Mucosa of gallbladder (tissue), 1 donor: Measurements from ENCODE around the gene DGKK. TPM values are rescaled to one million over a fixed set of nuclear protein-coding genes. Genes with fewer than 3 reads are reported as not detected.

ENCODE experiments used
- DNase-seq: peaks from one replicate; pipeline ENCODE4 v3.0.0-alpha.2; 2020; ENCODE audit warnings: low spot score
- total RNA-seq: library from RNA; stranded (reverse); gene quantifications from one replicate; pipeline ENCODE4 v1.2.1, GENCODE V29; 2021
- donor health status: DM: no; HTN: no; CAD: no.

Gene DGKK, protein sequence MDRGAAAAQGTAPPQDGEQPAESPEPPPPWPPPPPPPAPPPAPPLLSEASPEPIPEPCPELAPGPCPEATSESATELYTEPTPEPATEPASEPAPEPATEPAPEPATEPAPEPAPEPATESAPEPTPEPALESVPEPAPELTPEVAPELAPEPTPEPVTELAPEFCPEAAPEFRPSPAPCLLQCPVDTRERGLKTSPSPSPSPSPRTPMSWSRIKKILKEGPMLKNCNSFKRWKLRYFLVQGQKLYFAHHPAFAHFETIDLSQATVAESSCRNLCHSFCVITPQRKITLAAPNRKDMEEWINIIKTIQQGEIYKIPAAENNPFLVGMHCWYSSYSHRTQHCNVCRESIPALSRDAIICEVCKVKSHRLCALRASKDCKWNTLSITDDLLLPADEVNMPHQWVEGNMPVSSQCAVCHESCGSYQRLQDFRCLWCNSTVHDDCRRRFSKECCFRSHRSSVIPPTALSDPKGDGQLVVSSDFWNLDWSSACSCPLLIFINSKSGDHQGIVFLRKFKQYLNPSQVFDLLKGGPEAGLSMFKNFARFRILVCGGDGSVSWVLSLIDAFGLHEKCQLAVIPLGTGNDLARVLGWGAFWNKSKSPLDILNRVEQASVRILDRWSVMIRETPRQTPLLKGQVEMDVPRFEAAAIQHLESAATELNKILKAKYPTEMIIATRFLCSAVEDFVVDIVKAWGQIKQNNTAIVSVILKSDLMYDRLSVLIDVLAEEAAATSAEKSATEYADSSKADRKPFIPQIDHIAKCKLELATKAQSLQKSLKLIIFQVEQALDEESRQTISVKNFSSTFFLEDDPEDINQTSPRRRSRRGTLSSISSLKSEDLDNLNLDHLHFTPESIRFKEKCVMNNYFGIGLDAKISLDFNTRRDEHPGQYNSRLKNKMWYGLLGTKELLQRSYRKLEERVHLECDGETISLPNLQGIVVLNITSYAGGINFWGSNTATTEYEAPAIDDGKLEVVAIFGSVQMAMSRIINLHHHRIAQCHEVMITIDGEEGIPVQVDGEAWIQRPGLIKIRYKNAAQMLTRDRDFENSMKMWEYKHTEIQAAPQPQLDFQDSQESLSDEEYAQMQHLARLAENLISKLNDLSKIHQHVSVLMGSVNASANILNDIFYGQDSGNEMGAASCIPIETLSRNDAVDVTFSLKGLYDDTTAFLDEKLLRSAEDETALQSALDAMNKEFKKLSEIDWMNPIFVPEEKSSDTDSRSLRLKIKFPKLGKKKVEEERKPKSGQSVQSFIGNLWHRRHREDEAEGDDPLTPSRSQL
- not detected for total RNA-seq

DNA sequence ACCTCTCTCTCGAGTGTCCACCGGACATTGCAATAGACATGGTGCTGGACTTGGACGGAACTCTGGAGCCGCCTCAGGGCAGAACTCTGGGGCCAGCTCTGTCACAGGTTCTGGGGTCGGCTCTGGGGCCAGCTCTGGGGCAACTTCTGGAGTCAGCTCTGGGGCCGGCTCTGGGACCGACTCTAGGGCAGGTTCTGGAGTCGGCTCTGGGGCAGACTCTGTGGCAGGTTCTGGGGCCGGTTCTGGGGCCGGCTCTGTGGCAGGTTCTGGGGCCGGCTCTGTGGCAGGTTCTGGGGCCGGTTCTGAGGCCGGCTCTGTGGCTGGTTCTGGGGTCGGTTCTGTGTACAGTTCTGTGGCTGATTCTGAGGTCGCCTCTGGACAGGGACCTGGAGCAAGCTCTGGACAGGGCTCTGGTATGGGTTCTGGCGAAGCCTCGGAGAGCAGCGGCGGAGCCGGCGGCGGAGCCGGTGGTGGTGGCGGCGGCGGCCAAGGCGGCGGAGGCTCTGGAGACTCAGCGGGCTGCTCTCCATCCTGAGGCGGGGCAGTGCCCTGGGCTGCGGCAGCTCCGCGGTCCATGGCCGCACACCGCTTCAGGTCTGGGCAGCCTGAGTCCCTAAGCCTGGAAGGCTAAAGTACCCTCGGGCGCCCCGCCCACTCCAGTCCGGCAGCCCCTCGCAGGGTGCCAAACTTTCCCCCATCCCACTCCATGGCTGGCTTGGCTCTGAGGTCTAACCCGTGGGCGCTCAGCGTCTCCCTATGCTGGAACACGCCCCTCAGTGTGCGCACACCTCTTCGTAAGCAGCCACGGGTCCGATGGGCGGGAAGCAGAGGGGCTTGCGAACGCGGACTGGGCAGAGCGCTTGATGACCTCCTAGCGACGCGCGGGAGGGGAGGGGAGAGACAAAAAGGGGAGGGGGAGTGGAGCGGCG, at the start of gene DGKK:
Gene DGKK, minus strand, starts transcription at position 723 of the 929 bp plus-strand sequence. Its CDS starts 147 bp downstream, at position 576.
- no peak for DNase-seq

DNA sequence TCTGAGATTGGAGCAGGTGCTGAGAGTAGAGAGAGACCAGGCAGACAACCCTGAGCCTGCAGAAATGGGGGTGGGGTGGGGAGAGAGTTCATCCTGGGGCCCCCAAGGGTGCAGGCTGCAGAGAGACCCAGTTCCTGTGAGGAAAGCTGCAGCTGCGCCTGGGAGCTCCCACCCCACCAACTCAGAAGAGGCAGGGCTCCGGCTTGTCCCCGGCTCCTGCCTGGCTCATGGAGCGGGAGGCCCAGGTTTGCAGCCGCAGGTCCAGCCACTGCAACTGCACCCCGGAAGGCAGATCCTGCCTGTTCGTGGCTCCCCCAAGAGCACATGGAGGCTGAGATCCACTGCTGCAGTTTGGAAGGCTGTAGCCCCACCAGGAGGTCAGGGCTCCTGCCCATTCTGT, 44.2 kb upstream of the DGKK start:
- DNase-seq: no peak

DNA sequence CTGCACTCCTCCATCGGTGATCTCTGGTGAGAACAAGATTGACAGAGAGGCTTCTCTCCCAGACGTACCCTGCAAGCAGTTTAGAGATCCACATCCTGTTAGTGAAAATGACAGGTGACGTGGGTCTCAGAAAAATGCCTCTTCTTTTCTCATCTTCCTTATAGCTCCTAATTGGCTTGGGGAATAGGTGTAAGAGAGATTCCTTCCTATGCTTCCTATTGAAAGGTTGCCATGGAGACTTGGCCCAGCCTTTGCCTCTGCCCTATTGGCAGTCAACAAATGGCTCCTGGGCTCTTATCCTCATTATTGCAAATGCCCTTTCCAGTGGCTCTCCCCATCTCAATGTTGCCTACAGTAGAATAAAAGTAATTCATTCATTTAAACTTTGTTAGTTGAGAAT, 26.5 kb upstream of the DGKK start:
- no peak for DNase-seq

DNA sequence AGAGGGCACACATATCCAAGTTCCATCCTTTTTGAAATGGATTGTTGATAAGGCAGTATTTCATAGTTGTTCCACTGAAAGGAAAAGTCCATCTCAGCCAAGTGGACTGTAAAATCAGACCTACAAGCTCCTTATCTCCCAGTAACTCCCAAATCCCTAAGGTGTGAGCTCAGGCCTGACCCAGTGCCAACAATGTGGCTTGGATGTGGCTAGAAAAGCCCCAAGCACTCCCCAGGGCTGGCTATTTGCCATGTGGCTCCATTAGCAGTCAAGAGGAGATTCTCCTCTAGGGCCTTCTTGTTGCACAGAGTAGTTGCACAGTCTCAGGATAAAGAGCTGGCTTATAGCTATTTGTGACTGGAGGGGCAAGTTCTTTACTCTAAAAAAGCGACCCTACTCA, 25.0 kb upstream of the DGKK start:
- no peak for DNase-seq

DNA sequence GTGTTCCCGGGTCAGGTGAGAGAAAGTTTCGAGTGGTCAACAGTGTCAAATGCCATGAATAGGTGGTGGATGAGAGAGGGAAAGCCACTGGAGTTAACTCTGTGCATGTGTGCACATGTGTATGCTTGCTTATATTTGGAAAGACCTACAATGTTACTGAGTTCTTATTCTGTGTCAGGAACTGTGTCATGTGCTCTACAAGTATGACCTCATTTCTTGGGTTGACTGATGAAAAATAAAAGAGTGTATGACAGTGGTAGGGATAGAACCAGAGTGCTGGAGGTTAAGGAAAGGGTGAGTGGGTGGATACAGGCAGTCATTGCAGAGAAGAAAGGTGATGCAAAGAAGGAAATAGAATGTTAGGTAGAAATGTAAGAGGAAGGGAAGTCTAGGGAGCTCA, 22.1 kb upstream of the DGKK start:
- DNase-seq: no peak

DNA sequence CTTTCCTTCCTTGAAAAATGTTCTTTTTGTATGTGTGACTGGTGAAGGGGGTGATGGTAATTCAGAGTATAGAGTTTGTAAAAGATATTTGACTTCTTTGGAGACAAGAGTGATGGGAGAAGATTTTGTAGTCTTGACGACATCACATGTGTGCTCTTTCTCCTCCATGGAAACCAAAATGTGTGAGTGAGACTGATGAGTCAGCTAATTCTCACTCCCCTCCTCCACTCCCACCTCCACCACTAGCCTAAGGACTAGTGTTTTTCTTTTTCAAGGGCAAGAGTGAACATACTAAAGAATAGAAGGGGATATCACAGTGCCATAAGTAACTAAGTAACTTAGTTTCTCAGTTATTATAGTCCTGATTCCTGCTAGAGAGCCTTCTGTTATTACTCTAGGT, 14.0 kb upstream of the DGKK start:
- no peak for DNase-seq

DNA sequence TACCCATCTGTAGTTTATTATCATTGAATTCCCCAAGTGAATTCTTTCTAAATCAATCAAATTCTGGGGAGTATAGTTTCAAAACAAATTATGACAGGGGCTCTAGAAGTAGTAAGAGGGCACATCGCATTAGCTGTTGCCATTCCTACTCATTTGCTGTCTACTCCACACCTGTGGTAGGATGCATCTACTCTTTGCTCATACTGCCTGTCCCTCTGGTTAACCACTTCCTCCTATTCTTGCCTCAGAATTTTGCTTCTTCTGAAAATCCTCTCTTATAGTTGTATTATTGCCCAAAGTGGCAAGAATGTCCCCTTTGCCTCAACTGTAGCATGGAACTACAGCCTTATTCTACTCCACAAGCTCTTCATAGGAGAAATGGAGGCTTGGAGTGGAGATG, 12.7 kb upstream of the DGKK start:
- no peak for DNase-seq

DNA sequence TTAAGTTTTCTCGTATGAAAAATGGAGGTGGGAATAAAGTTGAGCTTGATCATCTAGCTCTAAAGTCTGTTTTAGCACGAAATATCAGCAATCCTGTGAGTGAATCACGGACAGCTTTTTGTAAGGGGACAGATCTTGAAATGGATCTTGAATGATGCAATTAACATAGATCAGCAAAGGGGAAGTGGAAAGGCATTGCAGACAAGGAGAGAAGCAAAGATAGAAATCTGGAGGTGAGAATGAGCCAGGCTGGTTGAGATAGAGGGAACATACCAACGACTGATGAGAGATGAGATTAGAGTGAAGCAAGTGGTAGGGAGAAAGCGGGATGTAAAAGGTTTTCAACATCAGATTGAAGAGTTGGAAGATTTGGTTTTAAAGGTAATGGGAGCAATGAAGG, 4.6 kb upstream of the DGKK start:
- no peak for DNase-seq

DNA sequence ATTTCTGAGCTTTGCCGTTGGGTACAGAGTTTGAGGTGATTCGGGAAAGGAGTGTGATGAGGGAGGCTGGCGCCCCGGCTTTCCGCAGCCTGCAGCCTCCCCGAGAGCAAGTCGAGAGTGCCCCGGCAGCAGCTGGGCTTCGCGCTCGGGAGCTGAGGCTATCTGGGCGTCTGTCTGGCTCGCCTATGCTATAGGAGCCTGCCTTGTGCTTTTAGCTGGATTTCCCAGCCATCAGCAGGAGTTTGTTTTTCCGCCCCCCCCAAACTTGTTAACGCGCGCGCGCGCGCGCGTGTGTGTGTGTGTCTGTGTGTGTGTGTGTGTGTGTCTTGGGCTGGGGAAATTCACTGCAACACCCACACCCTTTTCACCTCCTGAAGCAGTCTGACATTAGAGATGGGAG, 765 bp upstream of the DGKK start:
- no peak for DNase-seq

DNA sequence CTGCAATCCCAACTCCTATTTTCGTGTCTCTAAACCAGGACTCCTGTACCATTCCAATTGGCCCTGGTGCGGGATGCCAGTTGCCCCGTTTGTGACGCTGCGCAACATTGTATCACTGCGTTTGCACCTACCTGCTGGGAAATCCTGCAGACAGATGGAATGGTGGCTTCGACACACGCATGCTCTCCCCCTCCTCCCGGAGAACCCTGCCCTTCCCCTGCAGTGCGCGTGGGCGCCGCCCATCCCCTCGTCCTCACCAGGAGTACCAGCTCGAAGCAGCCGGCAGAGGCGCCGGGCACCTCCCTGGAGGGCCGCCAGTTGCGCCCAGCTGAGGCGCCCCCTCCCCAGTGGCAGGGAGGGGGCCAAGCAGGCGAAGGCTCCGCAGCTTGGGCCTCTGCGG, 1.4 kb downstream of the DGKK start:
- DNase-seq: no peak

DNA sequence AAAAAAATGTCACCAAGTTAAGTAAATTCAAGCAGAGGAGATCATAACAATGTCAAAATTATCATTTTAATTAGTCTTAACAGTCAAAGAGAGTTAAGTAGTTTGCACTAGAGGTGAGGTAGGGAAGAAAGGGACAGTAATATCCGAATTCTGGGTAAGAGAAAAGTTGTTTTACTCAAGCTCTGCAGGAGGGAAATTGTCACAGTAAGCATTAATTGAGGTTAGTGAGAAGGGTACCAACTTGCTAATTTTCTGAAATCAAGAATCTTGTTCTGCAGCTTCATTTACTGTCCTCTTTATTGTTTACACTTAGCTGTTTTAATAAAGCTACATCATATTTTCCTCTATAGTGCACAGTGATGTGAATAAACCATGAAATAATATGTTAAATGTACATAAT, 11.0 kb downstream of the DGKK start:
- no peak for DNase-seq

DNA sequence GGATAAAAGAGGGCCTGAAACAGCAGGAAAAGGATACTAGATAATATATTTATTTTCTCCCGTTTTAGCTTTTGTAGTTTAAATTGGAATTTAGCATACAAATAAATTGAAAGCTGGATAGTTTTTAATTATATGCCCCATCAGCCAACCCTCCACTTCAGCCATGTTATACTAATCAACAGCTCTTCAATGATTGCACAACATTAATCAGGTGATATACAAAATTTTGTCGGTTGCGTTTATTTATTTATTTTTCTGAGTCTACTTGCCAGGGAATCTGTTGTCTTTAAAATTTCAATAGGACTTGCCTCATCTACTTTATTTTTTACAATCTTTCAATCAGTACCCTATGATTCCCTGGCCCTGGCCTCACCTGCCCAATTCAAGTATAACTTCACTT, 12.1 kb downstream of the DGKK start:
- no peak for DNase-seq

DNA sequence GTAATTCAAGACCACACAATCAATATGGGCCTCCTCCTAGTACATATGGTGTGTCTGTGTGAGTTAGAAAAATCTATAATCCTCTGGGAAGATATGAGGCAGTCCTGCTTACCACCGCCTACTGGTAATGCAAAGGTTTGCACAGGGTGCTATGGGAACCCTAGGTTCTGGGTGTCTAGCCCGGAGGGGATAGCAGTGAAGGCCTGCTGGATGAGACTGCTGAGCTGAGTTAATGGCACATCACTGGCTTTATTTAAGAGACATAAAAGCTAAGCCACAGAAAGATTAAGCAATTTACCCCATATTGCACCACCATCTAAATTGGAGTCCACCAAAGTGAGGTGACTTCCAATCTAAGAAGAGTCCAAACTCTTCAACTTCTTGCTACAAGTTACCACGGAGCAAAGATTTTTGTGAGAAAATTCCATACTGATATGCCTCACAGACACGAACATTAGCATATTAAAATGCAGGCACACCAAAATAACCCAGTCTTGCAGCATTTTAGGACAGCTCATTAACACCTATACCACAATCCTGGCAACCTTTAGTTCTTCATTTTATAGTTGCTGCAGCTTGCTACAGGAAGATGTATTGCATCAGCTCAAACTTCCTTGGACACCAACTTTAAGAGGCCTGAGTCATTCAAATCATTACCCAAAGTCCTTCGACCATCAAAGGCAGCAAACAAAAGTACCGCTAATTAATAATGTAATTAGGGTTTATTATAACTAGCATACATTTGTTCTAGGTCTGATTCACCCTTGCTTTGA, 13.7 kb downstream of the DGKK start:
- DNase-seq: no peak

DNA sequence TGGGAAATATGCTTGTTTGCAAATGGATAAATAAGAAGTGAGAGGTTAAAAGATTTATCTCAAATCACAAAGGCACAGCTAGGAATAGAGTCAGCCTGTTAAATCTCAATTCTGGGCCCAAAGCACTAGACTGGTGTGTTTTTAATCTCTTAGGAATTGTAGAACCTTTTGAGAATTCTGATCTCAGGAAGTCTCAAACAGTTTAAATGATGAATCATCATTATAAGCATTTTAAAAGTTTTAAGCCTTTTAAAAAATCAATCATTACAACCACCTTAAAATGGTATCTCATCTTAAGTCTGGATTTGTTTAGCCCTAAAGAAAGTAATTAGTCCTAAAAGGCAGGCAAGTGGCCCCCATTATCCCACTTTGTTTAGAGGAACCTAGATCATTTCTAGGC, 17.8 kb downstream of the DGKK start:
- DNase-seq: no peak

DNA sequence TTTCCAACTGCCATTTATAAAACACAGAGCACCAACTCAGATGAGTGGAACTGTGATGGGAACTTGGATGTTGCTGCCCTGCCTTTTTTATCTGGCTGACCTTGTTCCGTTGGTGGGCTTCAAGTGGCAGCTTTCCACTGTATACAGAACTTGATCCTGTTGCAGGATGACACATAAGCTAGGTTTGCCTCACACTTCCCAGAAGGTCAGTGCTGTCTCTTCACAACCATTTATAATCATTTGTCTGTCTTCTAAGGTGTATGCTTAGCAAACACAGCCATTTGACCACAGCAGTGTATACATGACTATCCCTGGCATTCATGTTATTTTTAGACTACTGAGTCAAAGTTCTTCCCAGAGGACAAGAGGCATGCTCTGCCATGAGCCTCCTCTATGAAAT, 20.3 kb downstream of the DGKK start:
- no peak for DNase-seq

DNA sequence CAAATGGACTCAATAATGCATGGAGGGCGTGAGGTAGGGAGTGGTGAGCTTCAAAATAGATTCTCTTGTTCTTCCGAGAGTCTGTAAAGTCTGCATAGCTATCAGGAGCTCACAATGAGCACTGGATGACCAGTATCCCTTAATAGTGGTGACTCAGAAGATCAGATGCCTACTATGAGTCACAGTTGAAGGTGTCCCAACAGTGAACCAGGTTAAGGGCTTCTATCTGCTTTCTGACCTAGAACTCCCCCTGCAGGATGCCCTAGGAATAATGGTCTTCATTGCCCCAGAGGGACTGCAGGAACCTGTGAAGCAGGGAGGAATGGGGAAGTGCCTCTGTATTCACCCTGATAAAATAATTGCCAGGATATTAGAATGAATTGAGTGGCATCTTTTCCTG, 22.1 kb downstream of the DGKK start:
- DNase-seq: no peak

DNA sequence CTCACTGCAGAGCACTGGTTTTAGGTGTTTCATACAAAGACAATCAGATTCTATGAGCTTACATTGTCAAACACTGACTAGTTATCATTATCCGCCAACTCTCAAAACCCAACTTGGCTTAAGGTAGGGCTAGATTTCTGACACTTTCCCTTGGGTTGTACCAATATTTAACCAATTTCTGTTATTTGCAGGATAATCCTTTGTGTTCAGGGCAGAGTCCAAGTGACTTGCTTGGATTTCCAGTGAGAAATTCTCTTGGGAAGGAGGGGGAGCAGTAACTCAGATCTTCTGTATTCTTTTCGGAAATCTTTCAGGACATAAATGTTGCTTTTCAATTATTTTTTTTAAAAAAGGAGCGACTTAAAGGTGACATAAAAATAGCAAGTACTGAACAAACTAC, 23.1 kb downstream of the DGKK start:
- DNase-seq: no peak

DNA sequence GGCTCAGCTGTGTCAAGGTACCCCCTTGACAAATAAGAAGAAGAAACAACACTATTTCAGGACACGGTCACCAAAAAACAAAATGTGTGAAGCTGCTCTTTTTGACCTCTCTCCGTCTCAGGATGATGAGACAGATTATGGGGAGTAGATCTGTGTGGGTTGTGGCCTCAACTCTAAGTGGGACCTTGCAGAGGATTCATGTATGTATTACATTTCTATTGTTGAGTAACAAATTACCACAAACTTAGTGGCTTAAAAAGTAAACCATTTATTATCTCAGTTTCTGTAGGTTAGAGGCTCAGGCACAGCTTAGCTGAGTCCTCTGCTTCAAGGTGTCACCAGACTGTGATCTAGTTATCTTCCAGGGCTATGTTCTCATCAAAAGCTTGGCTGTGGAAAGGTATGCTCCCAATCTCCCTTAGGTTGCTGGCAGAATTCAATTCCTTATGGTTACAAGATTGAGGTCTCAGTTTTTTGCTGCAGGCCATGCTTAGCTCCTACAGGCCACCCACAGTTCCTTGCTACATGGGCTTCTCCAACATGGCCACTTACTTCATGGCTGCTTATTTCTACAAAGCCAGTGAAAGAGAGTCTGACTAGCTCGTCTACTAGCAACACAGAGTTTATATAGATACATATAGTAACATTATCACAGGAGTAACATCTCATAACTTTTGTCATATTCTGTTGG, 28.1 kb downstream of the DGKK start:
- DNase-seq: no peak

DNA sequence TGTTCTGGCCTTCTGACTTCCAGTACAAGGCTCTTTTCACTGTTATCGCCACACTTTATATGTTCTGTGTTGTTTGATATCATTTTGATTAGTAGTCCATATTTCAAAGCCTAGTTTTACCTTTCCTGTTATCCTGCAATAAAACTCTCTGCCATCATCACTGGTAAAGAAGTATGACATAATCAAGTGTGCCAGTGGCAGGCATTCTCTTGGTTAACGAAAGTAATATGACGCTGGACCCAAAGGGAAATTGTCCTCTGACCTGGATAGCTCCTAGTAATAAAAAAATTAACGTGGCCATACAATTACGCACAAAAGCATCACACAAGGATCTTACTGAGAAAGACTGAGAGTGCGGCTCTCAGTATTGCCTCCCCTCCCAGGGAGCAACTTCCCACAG, 33.8 kb downstream of the DGKK start:
- DNase-seq: no peak

DNA sequence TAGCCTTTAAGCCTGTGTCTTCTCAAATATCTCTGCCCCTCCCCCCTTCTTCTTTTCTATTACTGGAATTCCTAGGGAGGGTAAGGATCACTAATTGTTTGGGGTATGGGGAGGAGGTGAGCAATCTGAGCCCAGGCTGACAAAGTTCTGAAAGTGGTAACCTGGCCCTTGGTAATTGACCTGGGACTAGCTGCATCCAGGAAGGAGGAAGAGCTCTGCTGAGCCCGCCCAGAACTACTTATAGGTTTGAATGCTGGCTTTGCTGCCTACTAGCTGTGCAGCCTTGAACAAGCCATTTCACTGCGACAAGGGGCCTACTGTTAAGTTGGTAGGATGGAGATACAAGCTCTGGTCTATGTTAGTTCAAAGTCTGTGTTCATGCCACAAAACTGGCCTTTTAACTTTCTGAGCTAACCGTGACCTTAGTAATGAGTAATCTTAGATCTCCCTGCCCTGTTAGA, 37.8 kb downstream of the DGKK start:
- no peak for DNase-seq
